Stimulated activated memory B cell treated with anti-CD40 and anti-IgM and Interleukin-4, amounts not matched to agents 10 μg/mL and 1 μg/mL and 100 μg/mL, for 72 hours (primary cell): ENCODE measurements around the gene MGAT5B.

Experiments
- ATAC-seq: fragments of 150-1000 bp; cut with Tn5 transposase; 2 replicates; pipeline ENCODE4 v1.10.0; 2021
- H3K27ac Mint-ChIP-seq: one replicate; pipeline ENCODE4 v1.8.0; 2022; ENCODE audit warnings: mild to moderate bottlenecking, mixed read lengths
- H3K27me3 Mint-ChIP-seq: one replicate; pipeline ENCODE4 v1.8.0; 2022; ENCODE audit warnings: mixed read lengths
- H3K36me3 Mint-ChIP-seq: one replicate; pipeline ENCODE4 v1.8.0; 2022; ENCODE audit warnings: mixed read lengths
- H3K4me1 Mint-ChIP-seq: one replicate; pipeline ENCODE4 v1.8.0; 2022; ENCODE audit warnings: mixed read lengths
- H3K4me3 Mint-ChIP-seq: one replicate; pipeline ENCODE4 v1.8.0; 2022; ENCODE audit warnings: mild to moderate bottlenecking, moderate library complexity, mixed read lengths
- H3K9me3 Mint-ChIP-seq: one replicate; pipeline ENCODE4 v1.8.0; 2022; ENCODE audit warnings: mixed read lengths

The MGAT5B gene

GRCh38 chr17:76989519-76989918 is 121.3 kb downstream of the MGAT5B start:
- H3K4me1 Mint-ChIP-seq = no peaks in the 10 kb centered on the region
- peaks cover 71% of the 10 kb centered on the region for H3K27me3 Mint-ChIP-seq
- ATAC-seq = no peak
- H3K36me3 Mint-ChIP-seq = no peaks in the 10 kb centered on the region
- H3K4me3 Mint-ChIP-seq = no peak overlapping the region
- no peaks in the 10 kb centered on the region for H3K9me3 Mint-ChIP-seq
- no peak overlapping the region for H3K27ac Mint-ChIP-seq

GRCh38 chr17:76992891-76993290 is 124.7 kb downstream of the MGAT5B start:
- H3K9me3 Mint-ChIP-seq = no peaks in the 10 kb centered on the region
- H3K36me3 Mint-ChIP-seq = no peaks in the 10 kb centered on the region
- peaks cover 67% of the 10 kb centered on the region for H3K27me3 Mint-ChIP-seq
- no peak overlapping the region for H3K4me3 Mint-ChIP-seq
- peaks cover 11% of the 10 kb centered on the region for H3K4me1 Mint-ChIP-seq
- ATAC-seq = no peak
- no peak overlapping the region for H3K27ac Mint-ChIP-seq

- H3K27me3 Mint-ChIP-seq = peaks cover 60% of the 10 kb centered on the region
- no peaks in the 10 kb centered on the region for H3K9me3 Mint-ChIP-seq
- ATAC-seq = no peak
- H3K36me3 Mint-ChIP-seq = no peaks in the 10 kb centered on the region
- H3K27ac Mint-ChIP-seq = no peak overlapping the region
- peaks cover 19% of the 10 kb centered on the region for H3K4me1 Mint-ChIP-seq
- H3K4me3 Mint-ChIP-seq = no peak overlapping the region
These were observed 125.4 kb downstream of the MGAT5B start for GRCh38 chr17:76993651-76994050.

GRCh38 chr17:76994237-76994637 is 126.0 kb downstream of the MGAT5B start:
- Mint-ChIP-seq H3K4me3 (no peak overlapping the region), H3K9me3 (no peaks in the 10 kb centered on the region), H3K36me3 (no peaks in the 10 kb centered on the region), H3K27ac (no peak overlapping the region), H3K27me3 (peaks cover 58% of the 10 kb centered on the region), H3K4me1 (peaks cover 24% of the 10 kb centered on the region)
- no peak for ATAC-seq

- no peak for ATAC-seq
- H3K9me3 Mint-ChIP-seq = no peaks in the 10 kb centered on the region
- no peaks in the 10 kb centered on the region for H3K36me3 Mint-ChIP-seq
- peaks cover 24% of the 10 kb centered on the region for H3K4me1 Mint-ChIP-seq
- H3K27ac Mint-ChIP-seq = no peak overlapping the region
- H3K4me3 Mint-ChIP-seq = no peak overlapping the region
- H3K27me3 Mint-ChIP-seq = peaks cover 47% of the 10 kb centered on the region
These were observed 127.3 kb downstream of the MGAT5B start for GRCh38 chr17:76995387-76996105.

GRCh38 chr17:76996741-76997694 is 128.8 kb downstream of the MGAT5B start:
- peaks cover 24% of the 10 kb centered on the region for H3K4me1 Mint-ChIP-seq
- H3K36me3 Mint-ChIP-seq = no peaks in the 10 kb centered on the region
- H3K27ac Mint-ChIP-seq = peak overlapping the region; percentile 83
- peak overlapping the region; percentile 51 for H3K4me3 Mint-ChIP-seq
- ATAC-seq = no peak
- peaks cover 59% of the 10 kb centered on the region for H3K27me3 Mint-ChIP-seq
- H3K9me3 Mint-ChIP-seq = no peaks in the 10 kb centered on the region

- H3K4me1 Mint-ChIP-seq = peaks cover 24% of the 10 kb centered on the region
- peak overlapping the region; percentile 83 for H3K27ac Mint-ChIP-seq
- peaks cover 64% of the 10 kb centered on the region for H3K27me3 Mint-ChIP-seq
- H3K4me3 Mint-ChIP-seq = peak overlapping the region; percentile 51
- H3K36me3 Mint-ChIP-seq = no peaks in the 10 kb centered on the region
- peak; percentile 95 for ATAC-seq
- no peaks in the 10 kb centered on the region for H3K9me3 Mint-ChIP-seq
These were observed 129.9 kb downstream of the MGAT5B start for GRCh38 chr17:76997981-76998531.

GRCh38 chr17:76998839-76999238 is 130.6 kb downstream of the MGAT5B start:
- Mint-ChIP-seq H3K27ac (peak overlapping the region; percentile 83), H3K4me3 (peak overlapping the region; percentile 51), H3K9me3 (no peaks in the 10 kb centered on the region)

More at GRCh38 chr17:76998839-76999238, 130.6 kb downstream of the MGAT5B start:
- Mint-ChIP-seq H3K36me3 (no peaks in the 10 kb centered on the region), H3K27me3 (peaks cover 63% of the 10 kb centered on the region), H3K4me1 (peaks cover 24% of the 10 kb centered on the region)
- no peak for ATAC-seq
